Neural cell (in vitro differentiated cells): ENCODE data around the gene SMIM43. TPM values are rescaled to one million over a fixed set of nuclear protein-coding genes. Genes with fewer than 3 reads are reported as not detected.

ENCODE experiments used
- H2AFZ ChIP-seq: fragments of 200-600, 300-800 bp; sonication (generic), shearing (Covaris generic); 2 replicates; pipeline ENCODE4 v1.6.0; 2014; ENCODE audit warnings: low read depth, mild to moderate bottlenecking, antibody characterized with exemption, low read length, moderate library complexity
- H3F3A ChIP-seq: fragments of 200-600 bp; shearing (Covaris generic); 2 replicates; pipeline ENCODE4 v1.6.1; 2016; ENCODE audit warnings: mild to moderate bottlenecking, moderate library complexity, mixed read lengths, antibody characterized with exemption, low read length; ENCODE audit not compliant: insufficient read depth, poor library complexity, severe bottlenecking
- H3K27ac ChIP-seq: fragments of 200-600, 300-800 bp; sonication (generic), shearing (Covaris generic); 2 replicates; pipeline ENCODE4 v1.5.1; 2014; ENCODE audit warnings: mild to moderate bottlenecking, low read length, moderate library complexity
- H3K27me3 ChIP-seq: fragments of 300-800, 200-600 bp; sonication (generic), shearing (Covaris generic); 2 replicates; pipeline ENCODE4 v1.6.0; 2014; ENCODE audit warnings: mild to moderate bottlenecking, low read depth, low read length, moderate library complexity; ENCODE audit not compliant: insufficient read depth
- H3K36me3 ChIP-seq: fragments of 300-800, 200-600 bp; sonication (generic), shearing (Covaris generic); 2 replicates; pipeline ENCODE4 v1.5.1; 2014; ENCODE audit warnings: mild to moderate bottlenecking, antibody characterized with exemption, low read length, moderate library complexity; ENCODE audit not compliant: insufficient read depth
- H3K4me2 ChIP-seq: fragments of 300-800, 200-600 bp; sonication (generic), shearing (Covaris generic); 2 replicates; pipeline ENCODE4 v1.6.0; 2014; ENCODE audit warnings: mild to moderate bottlenecking, low read length
- H3K4me3 ChIP-seq: fragments of 300-800, 200-600 bp; sonication (generic), shearing (Covaris generic); 2 replicates; pipeline ENCODE4 v1.5.1; 2014; ENCODE audit warnings: mild to moderate bottlenecking, low read length, moderate library complexity
- H3K79me2 ChIP-seq: fragments of 200-600 bp; shearing (Covaris generic); replicated peaks from 2 replicates; pipeline ENCODE4 v1.6.0; 2014; ENCODE audit warnings: mild to moderate bottlenecking, low read length, moderate library complexity; ENCODE audit not compliant: insufficient read depth
- H3K9ac ChIP-seq: fragments of 300-800, 200-600 bp; sonication (generic), shearing (Covaris generic); 2 replicates; pipeline ENCODE4 v1.6.1; 2016; ENCODE audit warnings: mild to moderate bottlenecking, low read length, mixed read lengths
- H3K9me2 ChIP-seq: fragments of 200-600 bp; shearing (Covaris generic); 2 replicates; pipeline ENCODE4 v1.6.1; 2016; ENCODE audit warnings: mild to moderate bottlenecking, low read length, mixed read lengths; ENCODE audit not compliant: insufficient read depth
- H3K9me3 ChIP-seq: fragments of 200-600, 300-800 bp; sonication (generic), shearing (Covaris generic); 2 replicates; pipeline ENCODE4 v1.6.1; 2016; ENCODE audit warnings: mild to moderate bottlenecking, mixed run types, low read length, moderate library complexity, mixed read lengths
- H4K20me1 ChIP-seq: fragments of 200-600 bp; shearing (Covaris generic); 2 replicates; pipeline ENCODE4 v1.6.1; 2016; ENCODE audit warnings: mild to moderate bottlenecking, mixed run types; ENCODE audit not compliant: insufficient read depth
- EZH2 ChIP-seq: fragments of 200-600, 300-800 bp; shearing (Covaris generic), sonication (generic); IDR thresholded peaks from 2 replicates; pipeline ENCODE4 v1.6.1; 2014; ENCODE audit warnings: antibody characterized with exemption, low read length, borderline replicate concordance, mild to moderate bottlenecking; ENCODE audit not compliant: insufficient read depth, poor library complexity, severe bottlenecking
- MXI1 ChIP-seq: fragments of 450-650 bp; conservative IDR thresholded peaks from 2 replicates; pipeline ENCODE4 v1.6.1; 2014; ENCODE audit warnings: antibody characterized with exemption, mild to moderate bottlenecking; ENCODE audit not compliant: poor library complexity, severe bottlenecking
- POLR2AphosphoS5 ChIP-seq: IDR thresholded peaks from 2 replicates; pipeline ENCODE4 v1.6.1; 2012
- RAD21 ChIP-seq: fragments of 450-650 bp; conservative IDR thresholded peaks from 2 replicates; pipeline ENCODE4 v1.6.1; 2014; ENCODE audit warnings: antibody characterized with exemption, mild to moderate bottlenecking, moderate library complexity
- TAF1 ChIP-seq: IDR thresholded peaks from 2 replicates; pipeline ENCODE4 v1.6.1; 2012; ENCODE audit warnings: low read depth
- polyA plus RNA-seq: library from polyadenylated mRNA; depleted of rRNA; stranded (reverse); fragments of >200 nt; gene quantifications from 2 replicates; pipeline ENCODE4 v1.2.3, GENCODE V29; 2014
- TF ChIP-seq, protein P1 (sequence below): fragments of 450-650 bp; IDR thresholded peaks from 2 replicates; pipeline ENCODE4 v1.5.1; 2014; ENCODE audit warnings: antibody characterized with exemption, mild to moderate bottlenecking, moderate library complexity; ENCODE audit not compliant: poor library complexity, severe bottlenecking
- TF ChIP-seq, protein P2 (sequence below): IDR thresholded peaks from 2 replicates; pipeline ENCODE4 v1.6.1; 2012; ENCODE audit warnings: borderline replicate concordance

SMIM43 gene
- polyA plus RNA-seq, 1 donor from 2014 or later, result 0.17 TPM

DNA sequence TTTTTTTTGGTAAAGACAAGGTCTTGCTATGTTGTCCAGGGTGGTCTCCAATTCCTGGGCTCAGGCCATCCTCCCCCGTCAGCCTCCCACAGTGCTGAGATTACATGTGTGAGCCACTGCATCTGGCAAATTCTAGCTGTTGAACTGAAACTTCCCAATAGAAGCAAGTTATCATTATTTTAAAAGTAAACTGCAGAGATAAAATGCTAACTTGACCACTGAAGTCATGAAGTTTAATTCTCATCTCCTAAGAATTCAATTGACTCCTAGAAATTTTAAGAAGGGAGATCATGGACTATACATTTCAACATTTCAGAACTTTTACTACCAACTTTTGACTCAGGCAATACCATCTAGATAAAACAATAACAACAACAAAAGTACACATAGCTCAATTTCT lies 24.5 kb upstream of the SMIM43 start:
- no peaks in the 10 kb centered on the region for H3K27me3 ChIP-seq
- H3K9me2 ChIP-seq, result no peaks in the 10 kb centered on the region
- H3K36me3 ChIP-seq, result no peaks in the 10 kb centered on the region
- H3K9me3 ChIP-seq, result no peaks in the 10 kb centered on the region
- no peak overlapping the region for H2AFZ ChIP-seq
- H3K4me2 ChIP-seq, result no peak overlapping the region
- no peak overlapping the region for H3K4me3 ChIP-seq
- no peaks in the 10 kb centered on the region for H4K20me1 ChIP-seq
- no peak overlapping the region for H3K9ac ChIP-seq
- H3K79me2 ChIP-seq, result no peaks in the 10 kb centered on the region
- no peaks in the 10 kb centered on the region for H3F3A ChIP-seq
- no peak for TF ChIP-seq MXI1
- TF ChIP-seq TAF1, result no peak
- TF ChIP-seq, protein P1, sequence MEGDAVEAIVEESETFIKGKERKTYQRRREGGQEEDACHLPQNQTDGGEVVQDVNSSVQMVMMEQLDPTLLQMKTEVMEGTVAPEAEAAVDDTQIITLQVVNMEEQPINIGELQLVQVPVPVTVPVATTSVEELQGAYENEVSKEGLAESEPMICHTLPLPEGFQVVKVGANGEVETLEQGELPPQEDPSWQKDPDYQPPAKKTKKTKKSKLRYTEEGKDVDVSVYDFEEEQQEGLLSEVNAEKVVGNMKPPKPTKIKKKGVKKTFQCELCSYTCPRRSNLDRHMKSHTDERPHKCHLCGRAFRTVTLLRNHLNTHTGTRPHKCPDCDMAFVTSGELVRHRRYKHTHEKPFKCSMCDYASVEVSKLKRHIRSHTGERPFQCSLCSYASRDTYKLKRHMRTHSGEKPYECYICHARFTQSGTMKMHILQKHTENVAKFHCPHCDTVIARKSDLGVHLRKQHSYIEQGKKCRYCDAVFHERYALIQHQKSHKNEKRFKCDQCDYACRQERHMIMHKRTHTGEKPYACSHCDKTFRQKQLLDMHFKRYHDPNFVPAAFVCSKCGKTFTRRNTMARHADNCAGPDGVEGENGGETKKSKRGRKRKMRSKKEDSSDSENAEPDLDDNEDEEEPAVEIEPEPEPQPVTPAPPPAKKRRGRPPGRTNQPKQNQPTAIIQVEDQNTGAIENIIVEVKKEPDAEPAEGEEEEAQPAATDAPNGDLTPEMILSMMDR, result no peak
- no peak for TF ChIP-seq RAD21
- TF ChIP-seq EZH2, result no peak
- TF ChIP-seq, protein P2, sequence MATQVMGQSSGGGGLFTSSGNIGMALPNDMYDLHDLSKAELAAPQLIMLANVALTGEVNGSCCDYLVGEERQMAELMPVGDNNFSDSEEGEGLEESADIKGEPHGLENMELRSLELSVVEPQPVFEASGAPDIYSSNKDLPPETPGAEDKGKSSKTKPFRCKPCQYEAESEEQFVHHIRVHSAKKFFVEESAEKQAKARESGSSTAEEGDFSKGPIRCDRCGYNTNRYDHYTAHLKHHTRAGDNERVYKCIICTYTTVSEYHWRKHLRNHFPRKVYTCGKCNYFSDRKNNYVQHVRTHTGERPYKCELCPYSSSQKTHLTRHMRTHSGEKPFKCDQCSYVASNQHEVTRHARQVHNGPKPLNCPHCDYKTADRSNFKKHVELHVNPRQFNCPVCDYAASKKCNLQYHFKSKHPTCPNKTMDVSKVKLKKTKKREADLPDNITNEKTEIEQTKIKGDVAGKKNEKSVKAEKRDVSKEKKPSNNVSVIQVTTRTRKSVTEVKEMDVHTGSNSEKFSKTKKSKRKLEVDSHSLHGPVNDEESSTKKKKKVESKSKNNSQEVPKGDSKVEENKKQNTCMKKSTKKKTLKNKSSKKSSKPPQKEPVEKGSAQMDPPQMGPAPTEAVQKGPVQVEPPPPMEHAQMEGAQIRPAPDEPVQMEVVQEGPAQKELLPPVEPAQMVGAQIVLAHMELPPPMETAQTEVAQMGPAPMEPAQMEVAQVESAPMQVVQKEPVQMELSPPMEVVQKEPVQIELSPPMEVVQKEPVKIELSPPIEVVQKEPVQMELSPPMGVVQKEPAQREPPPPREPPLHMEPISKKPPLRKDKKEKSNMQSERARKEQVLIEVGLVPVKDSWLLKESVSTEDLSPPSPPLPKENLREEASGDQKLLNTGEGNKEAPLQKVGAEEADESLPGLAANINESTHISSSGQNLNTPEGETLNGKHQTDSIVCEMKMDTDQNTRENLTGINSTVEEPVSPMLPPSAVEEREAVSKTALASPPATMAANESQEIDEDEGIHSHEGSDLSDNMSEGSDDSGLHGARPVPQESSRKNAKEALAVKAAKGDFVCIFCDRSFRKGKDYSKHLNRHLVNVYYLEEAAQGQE, result no peak
- no peak overlapping the region for H3K27ac ChIP-seq

DNA sequence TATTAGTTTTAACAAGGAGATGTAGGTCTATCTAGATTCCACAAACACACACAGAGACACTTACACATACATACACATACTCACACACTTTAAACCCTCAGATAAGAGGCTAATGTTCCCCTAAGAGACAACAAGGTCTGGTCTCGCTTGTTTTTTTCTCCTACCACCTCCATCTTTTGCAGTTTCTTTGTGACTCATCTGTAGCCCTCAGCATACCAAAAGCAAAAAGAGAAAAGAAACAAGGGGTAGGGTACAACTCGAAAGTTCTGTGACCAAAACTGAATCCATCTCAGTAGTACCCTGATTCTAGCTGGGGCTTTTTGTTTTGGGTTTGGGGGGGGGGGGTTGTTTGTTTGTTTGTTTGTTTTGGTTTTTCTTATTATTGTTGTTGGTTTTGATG lies 23.9 kb upstream of the SMIM43 start:
- H3K27ac ChIP-seq, result no peak overlapping the region
- H3K36me3 ChIP-seq, result no peaks in the 10 kb centered on the region
- no peaks in the 10 kb centered on the region for H3K79me2 ChIP-seq
- no peaks in the 10 kb centered on the region for H4K20me1 ChIP-seq
- H3K9ac ChIP-seq, result no peak overlapping the region
- no peaks in the 10 kb centered on the region for H3K9me2 ChIP-seq
- H3K27me3 ChIP-seq, result no peaks in the 10 kb centered on the region
- H3F3A ChIP-seq, result no peaks in the 10 kb centered on the region
- TF ChIP-seq MXI1 (no peak), TAF1 (no peak), EZH2 (no peak), POLR2AphosphoS5 (no peak), RAD21 (no peak)
- TF ChIP-seq, protein P1, result no peak
- no peaks in the 10 kb centered on the region for H3K9me3 ChIP-seq
- no peak overlapping the region for H3K4me3 ChIP-seq
- H3K4me2 ChIP-seq, result no peak overlapping the region
- no peak overlapping the region for H2AFZ ChIP-seq
